H1 (cell line): ENCODE data around the gene RASA1. TPM values are rescaled to one million over a fixed set of nuclear protein-coding genes. Genes with fewer than 3 reads are reported as not detected.

Experiments
- CTCF ChIP-seq, 3 experiments: IDR thresholded peaks; 1 replicate in 2 of 3; 2 replicates in 1 of 3; pipeline versions ENCODE4 v1.5.1 to v1.6.1; 2011; ENCODE audit warnings: low read length in 3 of 3, mild to moderate bottlenecking in 3 of 3, inconsistent platforms in 2 of 3, low read depth in 1 of 3, moderate library complexity in 1 of 3; ENCODE audit not compliant: insufficient read depth in 1 of 3; ENCODE audit errors: control extremely low read depth in 1 of 3
- RAD21 ChIP-seq, 2 experiments: IDR thresholded peaks in 1 of 2; conservative IDR thresholded peaks in 1 of 2; 2 replicates each; pipeline ENCODE4 v1.6.1; 2011; ENCODE audit warnings: low read depth in 2 of 2, low read length in 2 of 2, improper control_type of control experiment in 1 of 2, inconsistent platforms in 1 of 2, mild to moderate bottlenecking in 1 of 2, moderate library complexity in 1 of 2
- polyA plus RNA-seq, 7 experiments: library from polyadenylated mRNA; depleted of rRNA in 3 of 7; stranded (reverse) in 5 of 7; unstranded in 2 of 7; fragments of >200 nt in 5 of 7; fragments of 200-250 nt in 2 of 7; gene quantifications; 1 replicate in 5 of 7; 2 replicates in 1 of 7; 4 replicates in 1 of 7; pipeline versions ENCODE4 v1.2.1 to v1.2.3, GENCODE V29; 2011 to 2013; ENCODE audit warnings: missing spikeins in 2 of 7, mixed read lengths in 2 of 7
- total RNA-seq: library from RNA; stranded (reverse); fragmentation: NEBNext Ultra II Directional; extraction: Animal tissue kit (Norgen Biotek cat#: 25700); gene quantifications from 2 replicates; pipeline ENCODE4 v1.2.1, GENCODE V29; 2021

Gene RASA1
- total and polyA plus RNA-seq, 2 of the 8 experiments (the other 6 are each of a cell fraction or from before 2014, with no cell fraction given) = 15.9 to 33.8 TPM

GRCh38 chr5:87298692-87299362 lies 31.1 kb downstream of the RASA1 start (continued):
- TF ChIP-seq RAD21 (IDR thresholded peaks at IDR 0.05 in 1 of 2, conservative IDR thresholded peaks at IDR 0.05 in 1 of 2; ENCODE audit: low read depth in 2 of 2, low read length in 2 of 2) (no peak), CTCF (IDR thresholded peaks at IDR 0.05; ENCODE audit: control extremely low read depth in 1 of 3, insufficient read depth in 1 of 3, low read depth in 1 of 3, low read length in 3 of 3) (no peak)
